Measurements from ENCODE around the gene MAP4K4. TPM values are rescaled to one million over a fixed set of nuclear protein-coding genes. Genes with fewer than 3 reads are reported as not detected.

MAP4K4 gene
- total RNA-seq, 1 experiment from 2014 or later = 2.7 TPM

GRCh38 chr2:101698014-101698843, 722 bp downstream of the MAP4K4 start:
- peak overlapping the region; percentile 53 for H3K9ac ChIP-seq (ENCODE audit: low read length)
- no peak for DNase-seq
- H3K4me3 ChIP-seq (ENCODE audit: low read length) = peak overlapping the region; percentile 59
- H3K9me3 ChIP-seq (ENCODE audit: low read length) = no peaks in the 10 kb centered on the region
- no peaks in the 10 kb centered on the region for H4K20me1 ChIP-seq (ENCODE audit: insufficient read depth, low read depth, low read length)
- H3K4me2 ChIP-seq (ENCODE audit: low read depth, low read length, poor library complexity, severe bottlenecking) = peak overlapping the region; percentile 70
- no peaks in the 10 kb centered on the region for H3K79me2 ChIP-seq (ENCODE audit: low read length)
- no peaks in the 10 kb centered on the region; the same call in 1 of the 2 replicates for H3K27me3 ChIP-seq (ENCODE audit: low read length)
- no peaks in the 10 kb centered on the region for H3K9me2 ChIP-seq (replicated peaks; ENCODE audit: insufficient read depth, low read length)
- no peaks in the 10 kb centered on the region for H3K36me3 ChIP-seq (ENCODE audit: insufficient read depth, low read length)
- peaks cover 18% of the 10 kb centered on the region for H3K4me1 ChIP-seq (ENCODE audit: low read length)
- no peak overlapping the region for H3K27ac ChIP-seq (ENCODE audit: low read length)
- no peak overlapping the region for H2AFZ ChIP-seq (ENCODE audit: low read length)

DNA sequence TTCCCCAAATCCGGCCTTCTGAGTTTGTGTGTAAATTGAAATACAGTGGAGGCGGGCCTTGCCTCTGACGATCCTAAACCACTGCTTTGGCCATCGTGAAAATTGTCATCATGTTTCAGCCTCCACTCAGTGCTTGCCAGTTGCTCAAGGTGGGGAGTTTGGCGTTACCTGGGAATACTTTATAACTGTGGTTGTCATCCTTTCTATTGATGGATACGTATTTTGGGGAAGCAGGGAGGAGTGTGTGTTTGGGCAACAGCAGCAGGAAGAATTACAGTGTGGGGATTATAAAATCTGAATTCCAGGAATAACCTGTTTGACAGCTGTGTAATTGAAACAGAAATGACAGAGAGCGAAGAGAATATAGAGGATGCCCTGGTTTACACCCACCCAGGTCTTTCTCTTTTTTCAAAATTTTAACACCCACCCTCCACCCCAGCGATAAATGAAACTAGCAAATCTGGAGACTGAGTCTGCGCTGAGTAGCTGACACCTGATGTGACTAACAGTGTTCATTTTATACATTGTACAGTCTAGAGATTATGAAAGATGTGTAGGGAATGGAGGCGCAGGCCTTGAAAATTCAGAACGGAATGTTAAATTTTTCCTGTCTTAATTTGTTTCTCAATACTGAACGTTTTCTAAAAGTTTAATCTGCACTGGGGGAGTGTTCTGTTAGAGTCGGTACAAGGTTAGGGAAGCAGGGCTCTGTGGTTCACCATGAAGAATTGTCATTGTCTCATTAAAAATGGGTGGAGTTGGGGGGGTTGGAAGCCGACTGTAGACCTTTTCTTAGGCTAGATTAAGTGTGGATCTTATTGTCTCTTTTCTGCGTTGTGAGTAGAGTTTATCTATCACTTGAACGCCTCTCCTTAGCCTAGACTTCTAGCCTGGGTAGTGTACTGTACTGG, 1.6 kb downstream of the MAP4K4 start:
- no peaks in the 10 kb centered on the region for H3K9me3 ChIP-seq (ENCODE audit: low read length)
- H3K79me2 ChIP-seq (ENCODE audit: low read length) = no peaks in the 10 kb centered on the region
- H3K4me2 ChIP-seq (ENCODE audit: low read depth, low read length, poor library complexity, severe bottlenecking) = peak overlapping the region; percentile 70
- H3K27me3 ChIP-seq (ENCODE audit: low read length) = no peaks in the 10 kb centered on the region; the same call in 1 of the 2 replicates
- H3K9ac ChIP-seq (ENCODE audit: low read length) = peak overlapping the region; percentile 48
- H3K27ac ChIP-seq (ENCODE audit: low read length) = no peak overlapping the region
- H3K4me3 ChIP-seq (ENCODE audit: low read length) = peak overlapping the region; percentile 59
- no peaks in the 10 kb centered on the region for H4K20me1 ChIP-seq (ENCODE audit: insufficient read depth, low read depth, low read length)
- no peak for DNase-seq
- H3K4me1 ChIP-seq (ENCODE audit: low read length) = peaks cover 18% of the 10 kb centered on the region
- no peaks in the 10 kb centered on the region for H3K36me3 ChIP-seq (ENCODE audit: insufficient read depth, low read length)
- no peaks in the 10 kb centered on the region for H3K9me2 ChIP-seq (replicated peaks; ENCODE audit: insufficient read depth, low read length)
- H2AFZ ChIP-seq (ENCODE audit: low read length) = no peak overlapping the region

GRCh38 chr2:101699755-101700461, 2.4 kb downstream of the MAP4K4 start:
- Histone ChIP-seq H3K4me3 (ENCODE audit: low read length) (no peak overlapping the region), H2AFZ (ENCODE audit: low read length) (no peak overlapping the region), H3K27me3 (ENCODE audit: low read length) (no peaks in the 10 kb centered on the region; the same call in 1 of the 2 replicates), H3K79me2 (ENCODE audit: low read length) (no peaks in the 10 kb centered on the region), H3K36me3 (ENCODE audit: insufficient read depth, low read length) (no peaks in the 10 kb centered on the region), H3K27ac (ENCODE audit: low read length) (no peak overlapping the region), H4K20me1 (ENCODE audit: insufficient read depth, low read depth, low read length) (no peaks in the 10 kb centered on the region), H3K9me3 (ENCODE audit: low read length) (no peaks in the 10 kb centered on the region), H3K9me2 (replicated peaks; ENCODE audit: insufficient read depth, low read length) (no peaks in the 10 kb centered on the region), H3K4me1 (ENCODE audit: low read length) (peaks cover 18% of the 10 kb centered on the region), H3K9ac (ENCODE audit: low read length) (no peak overlapping the region), H3K4me2 (ENCODE audit: low read depth, low read length, poor library complexity, severe bottlenecking) (no peak overlapping the region)
- no peak for DNase-seq

GRCh38 chr2:101704046-101704466, 6.5 kb downstream of the MAP4K4 start:
- Histone ChIP-seq H3K4me3 (ENCODE audit: low read length) (no peak overlapping the region), H3K9me3 (ENCODE audit: low read length) (no peaks in the 10 kb centered on the region), H3K79me2 (ENCODE audit: low read length) (no peaks in the 10 kb centered on the region), H4K20me1 (ENCODE audit: insufficient read depth, low read depth, low read length) (no peaks in the 10 kb centered on the region), H3K27ac (ENCODE audit: low read length) (no peak overlapping the region), H3K27me3 (ENCODE audit: low read length) (no peaks in the 10 kb centered on the region), H2AFZ (ENCODE audit: low read length) (no peak overlapping the region), H3K4me1 (ENCODE audit: low read length) (peaks cover 3% of the 10 kb centered on the region), H3K36me3 (ENCODE audit: insufficient read depth, low read length) (no peaks in the 10 kb centered on the region), H3K4me2 (ENCODE audit: low read depth, low read length, poor library complexity, severe bottlenecking) (no peak overlapping the region), H3K9me2 (replicated peaks; ENCODE audit: insufficient read depth, low read length) (no peaks in the 10 kb centered on the region), H3K9ac (ENCODE audit: low read length) (no peak overlapping the region)
- no peak for DNase-seq

DNA sequence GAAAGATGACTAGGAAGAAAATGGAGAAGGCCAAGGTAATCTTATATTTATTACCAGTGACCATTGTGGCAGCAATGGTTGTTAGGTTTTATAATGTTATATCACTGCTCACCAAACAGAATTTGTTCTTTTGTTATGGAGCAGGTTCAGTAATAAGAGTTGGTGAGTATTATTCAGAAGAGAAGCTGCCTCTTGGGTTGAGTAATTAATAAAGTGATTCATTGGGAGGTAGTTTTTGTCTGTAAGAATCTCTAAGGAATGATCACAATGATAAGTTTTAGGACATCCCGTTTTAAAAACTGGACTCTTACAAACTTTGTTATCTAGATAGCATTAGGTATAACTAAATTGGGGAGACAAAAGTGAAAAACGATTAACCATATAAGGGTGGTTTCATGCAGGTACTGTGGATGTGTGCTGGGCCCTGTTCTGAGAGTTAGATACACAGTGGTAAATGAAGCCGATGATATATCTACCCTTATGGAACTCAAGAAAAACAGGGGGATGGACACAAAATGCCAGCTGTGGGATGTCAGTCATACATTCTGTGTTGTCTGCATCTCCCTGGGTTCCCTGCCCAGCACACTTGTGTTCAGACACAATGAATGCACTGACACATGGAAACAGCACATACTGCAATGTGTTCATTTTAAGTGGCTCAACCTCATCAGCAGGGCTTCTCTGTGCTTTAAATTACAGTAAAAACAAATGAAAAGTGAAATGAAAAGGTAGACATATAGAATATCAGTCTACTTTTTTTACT, 7.5 kb downstream of the MAP4K4 start:
- no peak for DNase-seq
- no peaks in the 10 kb centered on the region for H3K9me3 ChIP-seq (ENCODE audit: low read length)
- H3K4me1 ChIP-seq (ENCODE audit: low read length) = peaks cover 3% of the 10 kb centered on the region; the same call in 1 of the 2 replicates
- H3K4me3 ChIP-seq (ENCODE audit: low read length) = no peak overlapping the region
- H3K36me3 ChIP-seq (ENCODE audit: insufficient read depth, low read length) = no peaks in the 10 kb centered on the region
- no peak overlapping the region for H3K9ac ChIP-seq (ENCODE audit: low read length)
- H3K27ac ChIP-seq (ENCODE audit: low read length) = no peak overlapping the region
- no peaks in the 10 kb centered on the region for H3K27me3 ChIP-seq (ENCODE audit: low read length)
- no peaks in the 10 kb centered on the region for H4K20me1 ChIP-seq (ENCODE audit: insufficient read depth, low read depth, low read length)
- H3K79me2 ChIP-seq (ENCODE audit: low read length) = no peaks in the 10 kb centered on the region
- no peak overlapping the region for H3K4me2 ChIP-seq (ENCODE audit: low read depth, low read length, poor library complexity, severe bottlenecking)
- H2AFZ ChIP-seq (ENCODE audit: low read length) = no peak overlapping the region
- no peaks in the 10 kb centered on the region for H3K9me2 ChIP-seq (replicated peaks; ENCODE audit: insufficient read depth, low read length)

- H3K4me2 ChIP-seq (ENCODE audit: low read depth, low read length, poor library complexity, severe bottlenecking) = no peak overlapping the region
Measured at GRCh38 chr2:101706121-101706818, 8.8 kb downstream of the MAP4K4 start.

DNA sequence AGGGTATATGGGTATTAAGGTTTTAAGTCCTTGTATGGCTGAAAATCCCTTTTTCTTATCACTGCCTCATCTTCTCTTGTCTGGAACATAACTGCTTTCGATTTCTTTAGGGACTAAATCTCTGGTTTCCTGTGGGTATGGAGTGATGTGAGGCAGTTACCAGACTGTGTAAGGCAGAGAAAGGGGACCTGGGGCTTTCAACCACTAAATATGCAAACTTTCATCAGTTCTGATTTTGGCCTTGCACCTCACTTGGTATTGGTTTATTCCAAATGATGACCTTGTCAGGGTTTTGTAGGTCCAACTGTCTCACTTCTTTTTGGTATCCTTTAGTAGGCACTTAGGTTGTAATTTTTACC, 9.3 kb downstream of the MAP4K4 start:
- no peak overlapping the region for H3K4me3 ChIP-seq (ENCODE audit: low read length)

More at GRCh38 chr2:101706121-101706818, 8.8 kb downstream of the MAP4K4 start:
- Histone ChIP-seq H3K9me2 (replicated peaks; ENCODE audit: insufficient read depth, low read length) (no peaks in the 10 kb centered on the region), H2AFZ (ENCODE audit: low read length) (no peak overlapping the region), H3K9ac (ENCODE audit: low read length) (no peak overlapping the region), H3K27ac (ENCODE audit: low read length) (no peak overlapping the region), H3K9me3 (ENCODE audit: low read length) (no peaks in the 10 kb centered on the region), H3K27me3 (ENCODE audit: low read length) (no peaks in the 10 kb centered on the region), H3K4me1 (ENCODE audit: low read length) (peaks cover 7% of the 10 kb centered on the region), H3K79me2 (ENCODE audit: low read length) (no peaks in the 10 kb centered on the region), H4K20me1 (ENCODE audit: insufficient read depth, low read depth, low read length) (no peaks in the 10 kb centered on the region), H3K36me3 (ENCODE audit: insufficient read depth, low read length) (no peaks in the 10 kb centered on the region), H3K4me3 (ENCODE audit: low read length) (no peak overlapping the region)
- no peak for DNase-seq

More for the DNA sequence above, 9.3 kb downstream of the MAP4K4 start:
- no peaks in the 10 kb centered on the region for H3K9me2 ChIP-seq (replicated peaks; ENCODE audit: insufficient read depth, low read length)
- no peak overlapping the region for H3K27ac ChIP-seq (ENCODE audit: low read length)
- H4K20me1 ChIP-seq (ENCODE audit: insufficient read depth, low read depth, low read length) = no peaks in the 10 kb centered on the region
- no peak overlapping the region for H2AFZ ChIP-seq (ENCODE audit: low read length)
- H3K9me3 ChIP-seq (ENCODE audit: low read length) = no peaks in the 10 kb centered on the region
- no peaks in the 10 kb centered on the region for H3K79me2 ChIP-seq (ENCODE audit: low read length)
- H3K27me3 ChIP-seq (ENCODE audit: low read length) = no peaks in the 10 kb centered on the region
- H3K4me2 ChIP-seq (ENCODE audit: low read depth, low read length, poor library complexity, severe bottlenecking) = no peak overlapping the region
- H3K4me1 ChIP-seq (ENCODE audit: low read length) = peaks cover 7% of the 10 kb centered on the region
- H3K36me3 ChIP-seq (ENCODE audit: insufficient read depth, low read length) = no peaks in the 10 kb centered on the region
- DNase-seq = no peak
- H3K9ac ChIP-seq (ENCODE audit: low read length) = no peak overlapping the region
